MM.1S (cell line): ENCODE results near the gene HADHB.

Experiments used
- CTCF ChIP-seq: fragments of 300-600 bp; sonication (generic); IDR thresholded peaks from 2 replicates; pipeline ENCODE4 v1.5.1; 2016; ENCODE audit warnings: antibody characterized with exemption, low read length, mixed read lengths
- EZH2 ChIP-seq: fragments of 300-600 bp; sonication (generic); optimal IDR thresholded peaks from 2 replicates; pipeline ENCODE3; 2017; ENCODE audit warnings: low read depth, mild to moderate bottlenecking, antibody characterized with exemption, low read length, mixed read lengths
- EZH2phosphoT487 ChIP-seq: fragments of 300-600 bp; sonication (generic); IDR thresholded peaks from 2 replicates; pipeline ENCODE4 v1.6.1; 2018; ENCODE audit warnings: antibody characterized with exemption, low read length

- TF ChIP-seq CTCF (no peak), EZH2phosphoT487 (no peak), EZH2 (no peak)
Observed at GRCh38 chr2:26195040-26195984, 49.4 kb upstream of the HADHB start.
